Esophagus squamous epithelium (tissue), 5 donors: Measurements from ENCODE around the gene PPP1R14C. TPM values are rescaled to one million over a fixed set of nuclear protein-coding genes. Genes with fewer than 3 reads are reported as not detected.

Experiments used
- DNase-seq: peaks from one replicate; lab custom pipeline; 2025; lab: John Stamatoyannopoulos, UW
- H3K27ac ChIP-seq, 4 donors: fragments of 200-600 bp; sonication (generic); one replicate each; pipeline ENCODE4 v1.5.1; 2016 to 2019; ENCODE audit warnings: mild to moderate bottlenecking in 1 of 4
- H3K27me3 ChIP-seq, 4 donors: fragments of 200-600 bp; sonication (generic); 1 replicate in 3 of 4; 2 replicates in 1 of 4; pipeline versions ENCODE4 v1.5.1 to v1.6.0; 2017 to 2021; ENCODE audit warnings: antibody characterized with exemption in 1 of 4
- H3K36me3 ChIP-seq, 3 donors: fragments of 200-600 bp; sonication (generic); one replicate each; pipeline ENCODE4 v1.5.1; 2016 to 2019
- H3K4me1 ChIP-seq, 3 donors: fragments of 200-600 bp; sonication (generic); one replicate each; pipeline ENCODE4 v1.5.1; 2017 to 2019
- H3K4me3 ChIP-seq, 4 donors: fragments of 200-600 bp; sonication (generic); 1 replicate in 3 of 4; 2 replicates in 1 of 4; pipeline ENCODE4 v1.5.1; 2016 to 2019; ENCODE audit warnings: mild to moderate bottlenecking in 2 of 4, moderate library complexity in 1 of 4
- H3K9me3 ChIP-seq, 3 donors: fragments of 200-600 bp; sonication (generic); one replicate each; pipeline ENCODE4 v1.5.1; 2016 to 2019
- CTCF ChIP-seq, 6 experiments: fragments of 450-650 bp in 4 of 6; fragments of 200-600 bp in 2 of 6; sonication (generic) in 2 of 6; IDR thresholded peaks; one replicate each; pipeline ENCODE4 v1.5.1; 2016 to 2019; ENCODE audit warnings: antibody characterized with exemption in 6 of 6, mild to moderate bottlenecking in 4 of 6, moderate library complexity in 4 of 6
- POLR2A ChIP-seq, 4 donors: fragments of 450-650 bp; IDR thresholded peaks; one replicate each; pipeline ENCODE4 v1.6.1; 2017; ENCODE audit warnings: antibody characterized with exemption in 4 of 4, mild to moderate bottlenecking in 4 of 4, moderate library complexity in 3 of 4
- WGBS, 2 donors: methylation state at CpG; one replicate each; pipeline ENCODE4 v1.1.5; 2018; 5-methylcytosine and 5-hydroxymethylcytosine counted together
- intact Hi-C: fragments of 100-400 bp; cut with DNase I; formaldehyde crosslinking; loops from one replicate; pipeline ENCODE4 v1.15.0; 2022
- total RNA-seq, 4 donors: library from RNA; depleted of rRNA; stranded (reverse); fragments of >200 nt; gene quantifications; one replicate each; pipeline ENCODE4 v1.1.0, GENCODE V29; 2016
- donor health status: DM: yes; HTN: yes; CAD: no.

The PPP1R14C gene
- total RNA-seq, 4 donors from 2014 or later: 9.3 to 27.8 (median 21.3) TPM

- no peak for DNase-seq
- no peak overlapping the region for H3K4me3 ChIP-seq
- no peak overlapping the region for H3K27ac ChIP-seq
- peaks cover 0 to 2% (median 0%) of the 10 kb centered on the region in 4 donors for H3K27me3 ChIP-seq
- H3K4me1 ChIP-seq: peaks cover 0 to 28% (median 7%) of the 10 kb centered on the region in 3 donors
- intact Hi-C loops: no loop called here
- WGBS, 2 donors: 58 to 69% methylated on average over 1 of the region's 1 CpG
- TF ChIP-seq POLR2A (IDR thresholded peaks at IDR 0.05) (no peak), CTCF (IDR thresholded peaks at IDR 0.05) (no peak)
- H3K36me3 ChIP-seq: no peaks in the 10 kb centered on the region
- peaks cover 0 to 9% (median 0%) of the 10 kb centered on the region in 3 donors for H3K9me3 ChIP-seq
Measured at GRCh38 chr6:150248300-150248699, 105.5 kb downstream of the PPP1R14C start.

- H3K36me3 ChIP-seq: no peaks in the 10 kb centered on the region
Measured at GRCh38 chr6:150249261-150249660, 106.4 kb downstream of the PPP1R14C start.

GRCh38 chr6:150250826-150251225, 108.0 kb downstream of the PPP1R14C start:
- Histone ChIP-seq H3K4me3 (no peak overlapping the region), H3K27ac (peak overlapping the region in 2 of 4 donors; percentile 18 to 30), H3K27me3 (peaks cover 0 to 11% (median 0%) of the 10 kb centered on the region in 4 donors), H3K36me3 (no peaks in the 10 kb centered on the region), H3K9me3 (peaks cover 0 to 9% (median 0%) of the 10 kb centered on the region in 3 donors), H3K4me1 (peaks cover 0 to 43% (median 13%) of the 10 kb centered on the region in 3 donors)
- no peak for DNase-seq
- intact Hi-C loops: loop anchor here (10.0 kb wide), 1 partner anchor 106 kb away; the partner anchor contains the start of gene PPP1R14C
- TF ChIP-seq CTCF (IDR thresholded peaks at IDR 0.05) (no peak), POLR2A (IDR thresholded peaks at IDR 0.05) (no peak)
- 32 to 39% methylated on average over 4 of the region's 4 CpGs for WGBS, 2 donors

More at GRCh38 chr6:150249261-150249660, 106.4 kb downstream of the PPP1R14C start:
- no peak overlapping the region for H3K4me3 ChIP-seq
- no peak for TF ChIP-seq CTCF (IDR thresholded peaks at IDR 0.05)
- TF ChIP-seq POLR2A (IDR thresholded peaks at IDR 0.05): no peak
- DNase-seq: no peak
- no peak overlapping the region for H3K27ac ChIP-seq
- H3K27me3 ChIP-seq: peaks cover 0 to 11% (median 0%) of the 10 kb centered on the region in 4 donors
- WGBS, 2 donors: 75 to 82% methylated on average over 2 of the region's 2 CpGs
- peaks cover 0 to 9% (median 0%) of the 10 kb centered on the region in 3 donors for H3K9me3 ChIP-seq
- intact Hi-C loops: no loop called here
- peaks cover 0 to 35% (median 10%) of the 10 kb centered on the region in 3 donors for H3K4me1 ChIP-seq

GRCh38 chr6:150251566-150252186, 108.8 kb downstream of the PPP1R14C start:
- intact Hi-C loops: loop anchor here (10.0 kb wide), 1 partner anchor 107 kb away; the partner anchor contains the start of gene PPP1R14C
- H3K4me3 ChIP-seq: no peak overlapping the region
- 94 to 95% methylated on average over 6 of the region's 6 CpGs for WGBS, 2 donors
- peaks cover 0 to 9% (median 0%) of the 10 kb centered on the region in 3 donors for H3K9me3 ChIP-seq
- H3K4me1 ChIP-seq: peaks cover 0 to 50% (median 13%) of the 10 kb centered on the region in 3 donors
- TF ChIP-seq CTCF (IDR thresholded peaks at IDR 0.05): no peak
- no peak for TF ChIP-seq POLR2A (IDR thresholded peaks at IDR 0.05)
- H3K36me3 ChIP-seq: no peaks in the 10 kb centered on the region
- H3K27ac ChIP-seq: no peak overlapping the region
- H3K27me3 ChIP-seq: peaks cover 0 to 11% (median 0%) of the 10 kb centered on the region in 4 donors
- DNase-seq: no peak
